IPS-18a (cell line): Measurements from ENCODE around the gene CD19.

Experiments
- H3K27ac ChIP-seq: one replicate; pipeline ENCODE4 v1.5.1; 2013; ENCODE audit warnings: low read length
- H3K27me3 ChIP-seq: one replicate; pipeline ENCODE4 v1.6.1; 2013; ENCODE audit warnings: mild to moderate bottlenecking, low read length; ENCODE audit not compliant: control insufficient read depth, insufficient read depth
- H3K36me3 ChIP-seq: one replicate; pipeline ENCODE4 v1.6.1; 2013; ENCODE audit warnings: low read depth, low read length; ENCODE audit not compliant: control insufficient read depth
- H3K4me1 ChIP-seq: one replicate; pipeline ENCODE4 v1.6.1; 2013; ENCODE audit warnings: low read depth, low read length; ENCODE audit not compliant: control insufficient read depth
- H3K4me3 ChIP-seq: one replicate; pipeline ENCODE4 v1.5.1; 2013; ENCODE audit warnings: low read length
- H3K9ac ChIP-seq: one replicate; pipeline ENCODE4 v1.6.1; 2013; ENCODE audit warnings: mild to moderate bottlenecking, low read length, moderate library complexity
- H3K9me3 ChIP-seq: one replicate; pipeline ENCODE4 v1.6.1; 2013; ENCODE audit warnings: low read depth, low read length; ENCODE audit not compliant: control insufficient read depth

The CD19 gene

GRCh38 chr16:28985211-28986041 lies 53.7 kb downstream of the CD19 start:
- H3K27me3 ChIP-seq: no peaks in the 10 kb centered on the region
- H3K4me3 ChIP-seq: no peak overlapping the region
- H3K9me3 ChIP-seq: no peaks in the 10 kb centered on the region
- no peak overlapping the region for H3K27ac ChIP-seq
- peaks cover 12% of the 10 kb centered on the region for H3K36me3 ChIP-seq
- H3K9ac ChIP-seq: no peak overlapping the region
- H3K4me1 ChIP-seq: no peaks in the 10 kb centered on the region

- no peak overlapping the region for H3K4me3 ChIP-seq
- H3K27me3 ChIP-seq: no peaks in the 10 kb centered on the region
- no peaks in the 10 kb centered on the region for H3K4me1 ChIP-seq
- no peak overlapping the region for H3K27ac ChIP-seq
- H3K9me3 ChIP-seq: no peaks in the 10 kb centered on the region
- no peak overlapping the region for H3K9ac ChIP-seq
- peaks cover 12% of the 10 kb centered on the region for H3K36me3 ChIP-seq
Measured at GRCh38 chr16:28986046-28986445, 54.3 kb downstream of the CD19 start.

- Histone ChIP-seq H3K9ac (no peak overlapping the region), H3K36me3 (peaks cover 12% of the 10 kb centered on the region), H3K4me1 (no peaks in the 10 kb centered on the region), H3K27me3 (no peaks in the 10 kb centered on the region), H3K27ac (no peak overlapping the region), H3K9me3 (no peaks in the 10 kb centered on the region), H3K4me3 (no peak overlapping the region)
Measured at GRCh38 chr16:28986492-28986891, 54.7 kb downstream of the CD19 start.

- H3K36me3 ChIP-seq: peaks cover 12% of the 10 kb centered on the region
- H3K9ac ChIP-seq: no peak overlapping the region
- no peaks in the 10 kb centered on the region for H3K27me3 ChIP-seq
- H3K4me3 ChIP-seq: no peak overlapping the region
- H3K4me1 ChIP-seq: no peaks in the 10 kb centered on the region
- no peaks in the 10 kb centered on the region for H3K9me3 ChIP-seq
- H3K27ac ChIP-seq: no peak overlapping the region
Measured at GRCh38 chr16:28987170-28987853, 55.5 kb downstream of the CD19 start.
